ENCODE measurements around the gene INTS11.
"Not testable (repeated sequence)": the region's sequence is repeated elsewhere in the genome, so short reads cannot be mapped to it uniquely, and the experiment has no call there.

The INTS11 gene

DNA sequence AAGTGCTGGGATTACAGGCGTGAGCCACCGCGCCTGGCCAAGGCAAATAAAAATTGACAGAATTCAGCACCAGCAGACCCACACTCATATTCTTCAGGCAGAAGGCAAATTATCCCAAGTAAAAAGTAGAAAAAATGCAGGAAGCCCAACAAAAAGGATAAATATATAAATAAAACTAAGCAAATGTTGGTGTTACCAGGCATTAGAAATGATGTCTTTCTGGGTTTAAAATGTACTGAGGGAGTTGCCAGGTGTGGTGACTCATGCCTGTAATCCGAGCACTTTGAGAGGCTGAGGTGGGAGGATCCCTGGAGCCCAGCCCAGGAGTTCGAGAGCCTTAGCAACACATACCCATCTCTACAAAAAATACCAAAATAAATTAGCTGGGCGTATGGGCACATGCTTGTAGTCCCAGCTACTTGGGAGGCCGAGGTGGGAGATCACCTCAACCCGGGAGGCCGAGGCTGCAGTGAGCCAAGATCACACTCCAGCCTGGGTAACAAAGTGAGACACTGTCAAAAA, 6.3 kb downstream of the INTS11 start:
- no peak overlapping the region for H3K4me3 ChIP-seq (ENCODE audit: control insufficient read depth, low read depth, low read length)
- DNase-seq (ENCODE audit: low read depth) = peak; percentile 97
- TF ChIP-seq, protein P1, sequence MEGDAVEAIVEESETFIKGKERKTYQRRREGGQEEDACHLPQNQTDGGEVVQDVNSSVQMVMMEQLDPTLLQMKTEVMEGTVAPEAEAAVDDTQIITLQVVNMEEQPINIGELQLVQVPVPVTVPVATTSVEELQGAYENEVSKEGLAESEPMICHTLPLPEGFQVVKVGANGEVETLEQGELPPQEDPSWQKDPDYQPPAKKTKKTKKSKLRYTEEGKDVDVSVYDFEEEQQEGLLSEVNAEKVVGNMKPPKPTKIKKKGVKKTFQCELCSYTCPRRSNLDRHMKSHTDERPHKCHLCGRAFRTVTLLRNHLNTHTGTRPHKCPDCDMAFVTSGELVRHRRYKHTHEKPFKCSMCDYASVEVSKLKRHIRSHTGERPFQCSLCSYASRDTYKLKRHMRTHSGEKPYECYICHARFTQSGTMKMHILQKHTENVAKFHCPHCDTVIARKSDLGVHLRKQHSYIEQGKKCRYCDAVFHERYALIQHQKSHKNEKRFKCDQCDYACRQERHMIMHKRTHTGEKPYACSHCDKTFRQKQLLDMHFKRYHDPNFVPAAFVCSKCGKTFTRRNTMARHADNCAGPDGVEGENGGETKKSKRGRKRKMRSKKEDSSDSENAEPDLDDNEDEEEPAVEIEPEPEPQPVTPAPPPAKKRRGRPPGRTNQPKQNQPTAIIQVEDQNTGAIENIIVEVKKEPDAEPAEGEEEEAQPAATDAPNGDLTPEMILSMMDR (conservative IDR thresholded peaks at IDR 0.05; ENCODE audit: control insufficient read depth, insufficient read depth, low read depth, low read length) = no peak

DNA sequence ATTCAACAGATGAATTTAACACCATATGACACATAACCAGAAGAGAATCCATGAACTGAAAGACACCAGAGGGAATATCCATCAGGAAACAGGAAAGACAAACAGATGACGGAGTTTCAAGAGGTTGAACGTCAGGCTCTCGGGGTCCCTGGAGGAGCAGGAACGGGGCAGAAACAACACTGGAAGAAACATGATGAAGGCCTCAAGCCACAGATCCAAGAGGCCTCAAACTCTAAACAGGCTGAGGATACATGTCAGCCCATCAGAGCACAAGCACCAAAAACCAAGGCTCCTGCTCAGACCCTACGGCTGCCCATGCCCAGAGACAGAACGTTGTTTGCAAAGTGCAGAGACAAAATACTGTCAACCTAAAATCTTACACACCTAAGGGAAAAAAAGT, 7.0 kb downstream of the INTS11 start:
- no peak for DNase-seq (ENCODE audit: low read depth)
- TF ChIP-seq, protein P1 (conservative IDR thresholded peaks at IDR 0.05; ENCODE audit: control insufficient read depth, insufficient read depth, low read depth, low read length) = no peak
- no peak overlapping the region for H3K4me3 ChIP-seq (ENCODE audit: control insufficient read depth, low read depth, low read length)

- H3K4me3 ChIP-seq (ENCODE audit: control insufficient read depth, low read depth, low read length); DNase-seq (ENCODE audit: low read depth): not testable (repeated sequence)
Observed at GRCh38 chr1:1316199-1316598, 8.3 kb downstream of the INTS11 start.

DNA sequence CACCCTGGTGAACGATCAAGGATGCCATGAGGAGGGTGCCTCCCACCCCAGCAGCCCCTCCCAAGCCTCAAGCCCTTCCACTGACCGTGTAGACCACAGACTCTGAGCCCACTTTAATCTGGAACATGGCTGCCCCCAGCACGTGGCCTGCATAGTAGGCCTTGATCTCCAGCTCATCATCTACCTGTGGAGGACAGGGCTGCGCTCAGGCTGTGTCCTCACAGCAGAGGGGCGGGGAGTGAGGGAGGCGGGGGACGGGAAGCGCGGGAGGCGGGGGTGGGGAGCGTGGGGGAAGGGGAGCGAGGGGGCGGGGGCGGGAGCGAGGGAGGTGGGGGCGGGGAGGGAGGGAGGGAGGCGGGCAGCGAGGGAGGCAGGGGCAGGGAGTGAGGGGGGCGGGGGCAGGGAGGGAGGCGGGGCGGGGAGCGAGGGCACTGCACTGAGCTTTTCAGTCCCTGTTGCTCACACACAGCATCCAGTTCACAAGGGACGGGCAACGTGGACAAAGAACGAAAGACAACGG, 9.0 kb downstream of the INTS11 start:
- DNase-seq (ENCODE audit: low read depth) = no peak
- TF ChIP-seq, protein P1 (conservative IDR thresholded peaks at IDR 0.05; ENCODE audit: control insufficient read depth, insufficient read depth, low read depth, low read length) = no peak
- H3K4me3 ChIP-seq (ENCODE audit: control insufficient read depth, low read depth, low read length) = no peak overlapping the region

GRCh38 chr1:1314678-1315335, 9.7 kb downstream of the INTS11 start:
- TF ChIP-seq, protein P1 (conservative IDR thresholded peaks at IDR 0.05; ENCODE audit: control insufficient read depth, insufficient read depth, low read depth, low read length) = no peak
- H3K4me3 ChIP-seq (ENCODE audit: control insufficient read depth, low read depth, low read length) = no peak overlapping the region
- DNase-seq (ENCODE audit: low read depth) = no peak

DNA sequence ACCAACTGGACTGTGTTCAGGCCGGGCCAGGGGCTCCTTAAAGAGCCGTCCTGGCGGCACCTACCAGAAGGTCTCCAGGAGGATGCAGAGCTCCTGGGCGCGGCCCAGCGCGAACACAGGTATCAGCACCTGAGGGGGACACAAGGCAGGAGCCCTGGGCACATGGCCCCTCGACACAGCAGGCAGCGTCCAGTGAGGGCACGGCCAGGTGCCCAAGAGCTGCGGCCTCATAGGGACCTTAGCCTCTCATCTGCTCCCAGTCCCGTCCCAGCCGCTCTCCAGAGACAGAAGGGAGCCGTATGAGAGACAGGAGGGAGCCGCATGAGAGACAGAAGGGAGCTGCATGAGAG, 10.2 kb downstream of the INTS11 start:
- H3K4me3 ChIP-seq (ENCODE audit: control insufficient read depth, low read depth, low read length) = no peak overlapping the region
- DNase-seq (ENCODE audit: low read depth) = no peak
- TF ChIP-seq, protein P1 (conservative IDR thresholded peaks at IDR 0.05; ENCODE audit: control insufficient read depth, insufficient read depth, low read depth, low read length) = no peak

DNA sequence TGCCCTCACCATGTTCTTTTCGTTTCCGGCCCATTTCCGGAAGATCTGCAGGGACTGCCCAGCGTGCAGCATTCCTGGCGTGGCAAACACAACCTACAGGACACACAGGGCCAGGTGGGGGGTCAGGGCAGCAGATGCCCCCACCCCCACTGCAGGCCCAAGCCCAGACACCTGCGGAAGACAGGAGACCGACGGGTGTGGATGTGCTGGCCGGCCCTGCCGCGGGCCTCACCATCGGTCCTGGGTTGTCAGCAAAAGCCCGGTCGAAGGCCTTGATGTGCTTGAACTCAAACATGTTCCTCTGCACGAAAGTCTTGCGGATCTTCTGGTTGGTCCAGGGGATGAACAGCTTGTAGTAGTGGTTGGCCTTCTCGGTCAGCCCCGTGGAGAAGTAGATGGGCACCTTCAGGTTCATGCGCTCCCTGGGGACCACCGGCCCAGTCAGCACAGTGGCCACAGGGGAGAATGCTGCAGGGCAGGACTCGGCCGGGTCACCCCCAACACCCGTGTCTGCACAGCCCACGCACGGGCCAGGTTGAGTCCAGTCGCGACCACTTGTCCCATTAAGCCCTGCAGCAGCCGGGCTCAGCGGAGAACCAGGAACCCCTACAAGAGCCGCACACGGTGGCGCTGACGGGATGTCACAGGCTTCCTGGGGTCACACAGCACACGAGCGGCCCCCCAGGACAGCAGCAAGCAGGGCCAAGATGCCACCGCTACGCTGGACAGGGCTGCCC, 10.8 kb downstream of the INTS11 start:
- no peak for DNase-seq (ENCODE audit: low read depth)
- TF ChIP-seq, protein P1 (conservative IDR thresholded peaks at IDR 0.05; ENCODE audit: control insufficient read depth, insufficient read depth, low read depth, low read length) = no peak
- no peak overlapping the region for H3K4me3 ChIP-seq (ENCODE audit: control insufficient read depth, low read depth, low read length)

Data from fibroblast of mammary gland (primary cell).